HG02678 (cell line): ENCODE data around the gene LYPD8.

Source experiments
- ATAC-seq: cut with Tn5 transposase; IDR thresholded peaks from one replicate; pipeline ENCODE4 v1.9.1; 2021; ENCODE audit warnings: mild to moderate bottlenecking, moderate library complexity; ENCODE audit not compliant: unreplicated experiment

The LYPD8 gene

GRCh38 chr1:248758352-248758751 lies 2.8 kb upstream of the LYPD8 start:
- no peak for ATAC-seq

- no peak for ATAC-seq
Observed at GRCh38 chr1:248757784-248758195, 2.2 kb upstream of the LYPD8 start.

GRCh38 chr1:248756636-248757035 lies 1.1 kb upstream of the LYPD8 start:
- ATAC-seq = no peak

- ATAC-seq = no peak
Observed at GRCh38 chr1:248756151-248756550, 592 bp upstream of the LYPD8 start.

GRCh38 chr1:248753708-248754280 lies 1.8 kb downstream of the LYPD8 start:
- ATAC-seq = no peak

GRCh38 chr1:248753029-248753594 lies 2.4 kb downstream of the LYPD8 start:
- no peak for ATAC-seq

GRCh38 chr1:248752161-248753028 lies 3.2 kb downstream of the LYPD8 start:
- no peak for ATAC-seq

- ATAC-seq = no peak
Observed at GRCh38 chr1:248751635-248752034, 3.9 kb downstream of the LYPD8 start.

GRCh38 chr1:248751142-248751541 lies 4.4 kb downstream of the LYPD8 start:
- no peak for ATAC-seq

GRCh38 chr1:248750496-248750895 lies 5.1 kb downstream of the LYPD8 start:
- no peak for ATAC-seq

- no peak for ATAC-seq
Observed at GRCh38 chr1:248748211-248748610, 7.3 kb downstream of the LYPD8 start.

- no peak for ATAC-seq
Observed at GRCh38 chr1:248740876-248741275, 14.7 kb downstream of the LYPD8 start.

- ATAC-seq = no peak
Observed at GRCh38 chr1:248739572-248740205, 15.9 kb downstream of the LYPD8 start.

- ATAC-seq = no peak
Observed at GRCh38 chr1:248737457-248737856, 18.1 kb downstream of the LYPD8 start.

GRCh38 chr1:248736977-248737376 lies 18.6 kb downstream of the LYPD8 start:
- ATAC-seq = no peak

- no peak for ATAC-seq
Observed at GRCh38 chr1:248733566-248733965, 22.0 kb downstream of the LYPD8 start.

GRCh38 chr1:248730507-248731335 lies 24.8 kb downstream of the LYPD8 start:
- no peak for ATAC-seq

- no peak for ATAC-seq
Observed at GRCh38 chr1:248714248-248714647, 41.3 kb downstream of the LYPD8 start.

- ATAC-seq = no peak
Observed at GRCh38 chr1:248710305-248710900, 45.2 kb downstream of the LYPD8 start.

- ATAC-seq = no peak
Observed at GRCh38 chr1:248704606-248705005, 51.0 kb downstream of the LYPD8 start.
